Measurements from ENCODE around the gene ZMYND11. TPM values are rescaled to one million over a fixed set of nuclear protein-coding genes. Genes with fewer than 3 reads are reported as not detected.
A peak's percentile ranks its signal among the peaks of the same experiment; 100 is the strongest.
"Not testable (repeated sequence)": the region's sequence is repeated elsewhere in the genome, so short reads cannot be mapped to it uniquely, and the experiment has no call there.

Gene ZMYND11
- total and polyA plus RNA-seq, 2 donors from 2014 or later, result 32.7 to 80.7 TPM

- H3K9me3 ChIP-seq (ENCODE audit: control insufficient read depth in 2 of 3, insufficient read depth in 1 of 3, low read length in 3 of 3), result no peaks in the 10 kb centered on the region
- TF ChIP-seq, protein P1, sequence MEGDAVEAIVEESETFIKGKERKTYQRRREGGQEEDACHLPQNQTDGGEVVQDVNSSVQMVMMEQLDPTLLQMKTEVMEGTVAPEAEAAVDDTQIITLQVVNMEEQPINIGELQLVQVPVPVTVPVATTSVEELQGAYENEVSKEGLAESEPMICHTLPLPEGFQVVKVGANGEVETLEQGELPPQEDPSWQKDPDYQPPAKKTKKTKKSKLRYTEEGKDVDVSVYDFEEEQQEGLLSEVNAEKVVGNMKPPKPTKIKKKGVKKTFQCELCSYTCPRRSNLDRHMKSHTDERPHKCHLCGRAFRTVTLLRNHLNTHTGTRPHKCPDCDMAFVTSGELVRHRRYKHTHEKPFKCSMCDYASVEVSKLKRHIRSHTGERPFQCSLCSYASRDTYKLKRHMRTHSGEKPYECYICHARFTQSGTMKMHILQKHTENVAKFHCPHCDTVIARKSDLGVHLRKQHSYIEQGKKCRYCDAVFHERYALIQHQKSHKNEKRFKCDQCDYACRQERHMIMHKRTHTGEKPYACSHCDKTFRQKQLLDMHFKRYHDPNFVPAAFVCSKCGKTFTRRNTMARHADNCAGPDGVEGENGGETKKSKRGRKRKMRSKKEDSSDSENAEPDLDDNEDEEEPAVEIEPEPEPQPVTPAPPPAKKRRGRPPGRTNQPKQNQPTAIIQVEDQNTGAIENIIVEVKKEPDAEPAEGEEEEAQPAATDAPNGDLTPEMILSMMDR (IDR thresholded peaks at IDR 0.05; ENCODE audit: borderline replicate concordance, extremely low read depth, insufficient read depth), result no peak
- H3K27me3 ChIP-seq (ENCODE audit: control insufficient read depth, insufficient read depth, low read length), result no peaks in the 10 kb centered on the region
- intact Hi-C loops (cut with DNase I), result no loop called here
- no peak overlapping the region for H3K27ac ChIP-seq (ENCODE audit: low read depth in 2 of 2, low read length in 2 of 2)
- H3K4me3 ChIP-seq (ENCODE audit: low read length in 3 of 3), result no peak overlapping the region
- DNase-seq (no peak), FAIRE-seq (no peak)
- H3K4me1 ChIP-seq (ENCODE audit: control insufficient read depth in 2 of 3, insufficient read depth in 2 of 3, low read depth in 1 of 3, low read length in 3 of 3), result no peaks in the 10 kb centered on the region
- peaks cover 2 to 10% (median 4%) of the 10 kb centered on the region in 3 donors for H3K36me3 ChIP-seq (ENCODE audit: control insufficient read depth in 2 of 3, insufficient read depth in 3 of 3, low read length in 3 of 3)
- no peak overlapping the region for H3K9ac ChIP-seq (ENCODE audit: low read length in 3 of 3)
Observed at GRCh38 chr10:184911-185310, 49.7 kb downstream of the ZMYND11 start.

- H3K27me3 ChIP-seq (ENCODE audit: control insufficient read depth, insufficient read depth, low read length); FAIRE-seq; H3K4me3 ChIP-seq (ENCODE audit: low read length in 3 of 3); H3K4me1 ChIP-seq (ENCODE audit: control insufficient read depth in 2 of 3, insufficient read depth in 2 of 3, low read depth in 1 of 3, low read length in 3 of 3); DNase-seq; H3K27ac ChIP-seq (ENCODE audit: low read depth in 2 of 2, low read length in 2 of 2); H3K36me3 ChIP-seq (ENCODE audit: control insufficient read depth in 2 of 3, insufficient read depth in 3 of 3, low read length in 3 of 3); H3K9me3 ChIP-seq (ENCODE audit: control insufficient read depth in 2 of 3, insufficient read depth in 1 of 3, low read length in 3 of 3); H3K9ac ChIP-seq (ENCODE audit: low read length in 3 of 3); intact Hi-C loops (cut with DNase I): not testable (repeated sequence)
Observed at GRCh38 chr10:185571-185970, 50.3 kb downstream of the ZMYND11 start.

DNA sequence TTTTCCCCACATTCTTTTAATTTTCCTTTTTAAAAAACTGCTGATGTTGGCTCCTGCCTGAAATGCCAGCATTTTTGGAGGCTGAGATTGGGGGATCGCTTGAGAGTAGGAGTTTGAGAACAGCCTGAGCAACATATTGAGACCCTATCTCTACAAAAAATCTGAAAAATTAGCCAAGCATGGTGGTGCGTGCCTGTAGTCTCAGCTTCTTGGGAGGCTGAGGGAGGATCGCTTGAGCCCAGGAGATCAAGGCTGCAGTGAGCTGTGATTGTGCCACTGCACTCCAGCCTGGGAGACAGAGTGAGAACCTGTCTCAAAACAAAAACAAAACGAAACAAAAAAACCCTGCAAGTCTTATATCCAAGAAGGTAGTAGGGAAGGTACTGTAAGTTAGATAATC is 51.7 kb downstream of the ZMYND11 start:
- no peaks in the 10 kb centered on the region for H3K9me3 ChIP-seq (ENCODE audit: control insufficient read depth in 2 of 3, insufficient read depth in 1 of 3, low read length in 3 of 3)
- no peak for DNase-seq
- no peak overlapping the region for H3K9ac ChIP-seq (ENCODE audit: low read length in 3 of 3)
- peaks cover 2 to 10% (median 4%) of the 10 kb centered on the region in 3 donors for H3K36me3 ChIP-seq (ENCODE audit: control insufficient read depth in 2 of 3, insufficient read depth in 3 of 3, low read length in 3 of 3)
- FAIRE-seq, result no peak
- no peaks in the 10 kb centered on the region for H3K27me3 ChIP-seq (ENCODE audit: control insufficient read depth, insufficient read depth, low read length)
- no peak overlapping the region for H3K27ac ChIP-seq (ENCODE audit: low read depth in 2 of 2, low read length in 2 of 2)
- H3K4me3 ChIP-seq (ENCODE audit: low read length in 3 of 3), result no peak overlapping the region
- intact Hi-C loops (cut with DNase I), result no loop called here
- TF ChIP-seq, protein P1 (IDR thresholded peaks at IDR 0.05; ENCODE audit: borderline replicate concordance, extremely low read depth, insufficient read depth), result no peak
- H3K4me1 ChIP-seq (ENCODE audit: control insufficient read depth in 2 of 3, insufficient read depth in 2 of 3, low read depth in 1 of 3, low read length in 3 of 3), result no peaks in the 10 kb centered on the region

DNA sequence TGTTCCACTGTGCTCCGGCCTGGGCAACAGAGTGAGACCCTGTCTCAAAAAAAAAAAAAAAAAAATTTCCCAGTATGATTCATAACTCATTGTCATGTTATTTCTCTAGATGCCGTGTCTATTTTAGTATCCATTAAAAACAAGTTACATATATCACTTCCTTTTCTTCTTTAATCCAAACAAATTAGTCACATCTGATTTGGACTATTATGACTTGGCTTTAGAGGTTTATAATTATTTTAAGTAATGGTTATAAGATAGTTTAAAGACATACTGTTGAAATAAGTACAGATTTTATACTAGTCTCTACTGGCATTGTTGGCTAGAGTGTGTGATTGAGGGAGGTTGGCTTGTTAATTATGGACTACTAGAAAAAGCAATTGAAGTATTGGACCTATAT is 53.3 kb downstream of the ZMYND11 start:
- Histone ChIP-seq H3K4me1 (ENCODE audit: control insufficient read depth in 2 of 3, insufficient read depth in 2 of 3, low read depth in 1 of 3, low read length in 3 of 3) (no peaks in the 10 kb centered on the region), H3K27ac (ENCODE audit: low read depth in 2 of 2, low read length in 2 of 2) (no peak overlapping the region), H3K36me3 (ENCODE audit: control insufficient read depth in 2 of 3, insufficient read depth in 3 of 3, low read length in 3 of 3) (peaks cover 2 to 8% (median 3%) of the 10 kb centered on the region in 3 donors), H3K4me3 (ENCODE audit: low read length in 3 of 3) (no peak overlapping the region), H3K9ac (ENCODE audit: low read length in 3 of 3) (no peak overlapping the region), H3K9me3 (ENCODE audit: control insufficient read depth in 2 of 3, insufficient read depth in 1 of 3, low read length in 3 of 3) (no peaks in the 10 kb centered on the region), H3K27me3 (ENCODE audit: control insufficient read depth, insufficient read depth, low read length) (no peaks in the 10 kb centered on the region)
- TF ChIP-seq, protein P1 (IDR thresholded peaks at IDR 0.05; ENCODE audit: borderline replicate concordance, extremely low read depth, insufficient read depth), result no peak
- intact Hi-C loops (cut with DNase I), result no loop called here
- DNase-seq (no peak), FAIRE-seq (peak; percentile 27)

Measured in kidney (tissue), 14 donors.